Osteoblast (primary cell): ENCODE measurements around the gene C1orf226. TPM values are rescaled to one million over a fixed set of nuclear protein-coding genes. Genes with fewer than 3 reads are reported as not detected.

Source experiments
- DNase-seq: peaks from one replicate; pipeline ENCODE4 v3.0.0; 2011; ENCODE audit warnings: low spot score, mixed read lengths; ENCODE audit not compliant: insufficient read length; ENCODE audit errors: missing footprints
- H2AFZ ChIP-seq: 2 replicates; pipeline ENCODE4 v1.6.0; 2011; ENCODE audit warnings: mild to moderate bottlenecking, low read length
- H3K27ac ChIP-seq: 2 replicates; pipeline ENCODE4 v1.5.1; 2011; ENCODE audit warnings: mild to moderate bottlenecking, low read depth, low read length, moderate library complexity
- H3K27me3 ChIP-seq: 2 replicates; pipeline ENCODE4 v1.6.0; 2012; ENCODE audit warnings: mild to moderate bottlenecking, control low read depth, inconsistent platforms, low read length, moderate library complexity; ENCODE audit not compliant: insufficient read depth
- H3K36me3 ChIP-seq: 2 replicates; pipeline ENCODE4 v1.5.1; 2011; ENCODE audit warnings: mild to moderate bottlenecking, low read length, control low read depth, moderate library complexity; ENCODE audit not compliant: insufficient read depth
- H3K4me1 ChIP-seq: 2 replicates; pipeline ENCODE4 v1.5.1; 2011; ENCODE audit warnings: mild to moderate bottlenecking, low read length, control low read depth, moderate library complexity; ENCODE audit not compliant: insufficient read depth
- H3K4me2 ChIP-seq: 2 replicates; pipeline ENCODE4 v1.6.0; 2011; ENCODE audit warnings: mild to moderate bottlenecking, low read length; ENCODE audit not compliant: insufficient read depth
- H3K4me3 ChIP-seq: fragments of 200-600 bp; sonication (generic); 3 replicates; pipeline ENCODE4 v1.5.1; 2012; ENCODE audit warnings: mild to moderate bottlenecking, low read length, inconsistent platforms; ENCODE audit not compliant: insufficient read depth
- H3K79me2 ChIP-seq: 2 replicates; pipeline ENCODE4 v1.6.0; 2012; ENCODE audit warnings: mild to moderate bottlenecking, low read length, control low read depth, inconsistent platforms; ENCODE audit not compliant: insufficient read depth
- H3K9me3 ChIP-seq: 2 replicates; pipeline ENCODE4 v1.5.1; 2011; ENCODE audit warnings: low read depth, low read length, control low read depth
- H4K20me1 ChIP-seq: 2 replicates; pipeline ENCODE4 v1.6.0; 2012; ENCODE audit warnings: mild to moderate bottlenecking, low read length, control low read depth; ENCODE audit not compliant: insufficient read depth
- total RNA-seq: library from RNA; depleted of rRNA; stranded (reverse); fragments of >200 nt; gene quantifications from 2 replicates; pipeline ENCODE4 v1.2.3, GENCODE V29; 2012
- TF ChIP-seq, protein P1 (sequence below): IDR thresholded peaks from 2 replicates; pipeline ENCODE4 v1.5.1; 2011; ENCODE audit warnings: mild to moderate bottlenecking, low read depth, low read length, moderate library complexity; ENCODE audit errors: extremely low read depth

Gene C1orf226, protein sequence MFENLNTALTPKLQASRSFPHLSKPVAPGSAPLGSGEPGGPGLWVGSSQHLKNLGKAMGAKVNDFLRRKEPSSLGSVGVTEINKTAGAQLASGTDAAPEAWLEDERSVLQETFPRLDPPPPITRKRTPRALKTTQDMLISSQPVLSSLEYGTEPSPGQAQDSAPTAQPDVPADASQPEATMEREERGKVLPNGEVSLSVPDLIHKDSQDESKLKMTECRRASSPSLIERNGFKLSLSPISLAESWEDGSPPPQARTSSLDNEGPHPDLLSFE
- under 0.01 and 0.29 TPM in 2 replicates for total RNA-seq

DNA sequence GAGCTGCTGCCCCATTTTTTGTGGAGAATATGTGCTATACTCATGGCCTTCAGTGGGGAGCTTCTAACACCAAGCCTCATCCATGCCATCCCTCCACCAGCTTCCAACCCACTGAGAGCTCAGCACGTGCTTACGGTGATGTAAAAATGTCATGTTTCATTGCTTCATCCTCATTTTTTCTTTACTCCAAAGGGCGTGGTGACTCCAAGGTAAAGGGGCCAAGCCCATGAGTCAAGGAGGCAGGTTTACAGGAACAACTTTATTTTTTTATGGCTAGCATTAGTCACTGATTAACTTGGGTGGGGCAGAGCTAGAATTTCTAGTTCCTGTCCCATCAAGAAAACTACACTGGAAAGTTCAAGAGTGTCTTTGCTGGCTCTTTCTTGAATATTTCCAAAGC is at the start of gene C1orf226:
C1orf226 (plus strand) TSS at position 346 of the 400 bp plus-strand sequence. CDS start 174 bp downstream, outside the sequence.
- H3K9me3 ChIP-seq = no peaks in the 10 kb centered on the region
- no peaks in the 10 kb centered on the region for H3K4me1 ChIP-seq
- no peak within 1 kb of the TSS for H3K27ac ChIP-seq
- H4K20me1 ChIP-seq = no peaks in the 10 kb centered on the region
- H3K4me3 ChIP-seq = no peak within 1 kb of the TSS
- peaks cover 4% of the 10 kb centered on the region for H3K27me3 ChIP-seq
- H2AFZ ChIP-seq = no peak within 1 kb of the TSS
- H3K4me2 ChIP-seq = no peak within 1 kb of the TSS
- H3K79me2 ChIP-seq = no peaks in the 10 kb centered on the region
- TF ChIP-seq, protein P1, sequence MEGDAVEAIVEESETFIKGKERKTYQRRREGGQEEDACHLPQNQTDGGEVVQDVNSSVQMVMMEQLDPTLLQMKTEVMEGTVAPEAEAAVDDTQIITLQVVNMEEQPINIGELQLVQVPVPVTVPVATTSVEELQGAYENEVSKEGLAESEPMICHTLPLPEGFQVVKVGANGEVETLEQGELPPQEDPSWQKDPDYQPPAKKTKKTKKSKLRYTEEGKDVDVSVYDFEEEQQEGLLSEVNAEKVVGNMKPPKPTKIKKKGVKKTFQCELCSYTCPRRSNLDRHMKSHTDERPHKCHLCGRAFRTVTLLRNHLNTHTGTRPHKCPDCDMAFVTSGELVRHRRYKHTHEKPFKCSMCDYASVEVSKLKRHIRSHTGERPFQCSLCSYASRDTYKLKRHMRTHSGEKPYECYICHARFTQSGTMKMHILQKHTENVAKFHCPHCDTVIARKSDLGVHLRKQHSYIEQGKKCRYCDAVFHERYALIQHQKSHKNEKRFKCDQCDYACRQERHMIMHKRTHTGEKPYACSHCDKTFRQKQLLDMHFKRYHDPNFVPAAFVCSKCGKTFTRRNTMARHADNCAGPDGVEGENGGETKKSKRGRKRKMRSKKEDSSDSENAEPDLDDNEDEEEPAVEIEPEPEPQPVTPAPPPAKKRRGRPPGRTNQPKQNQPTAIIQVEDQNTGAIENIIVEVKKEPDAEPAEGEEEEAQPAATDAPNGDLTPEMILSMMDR = no peak
- DNase-seq = no peak
- no peaks in the 10 kb centered on the region for H3K36me3 ChIP-seq

DNA sequence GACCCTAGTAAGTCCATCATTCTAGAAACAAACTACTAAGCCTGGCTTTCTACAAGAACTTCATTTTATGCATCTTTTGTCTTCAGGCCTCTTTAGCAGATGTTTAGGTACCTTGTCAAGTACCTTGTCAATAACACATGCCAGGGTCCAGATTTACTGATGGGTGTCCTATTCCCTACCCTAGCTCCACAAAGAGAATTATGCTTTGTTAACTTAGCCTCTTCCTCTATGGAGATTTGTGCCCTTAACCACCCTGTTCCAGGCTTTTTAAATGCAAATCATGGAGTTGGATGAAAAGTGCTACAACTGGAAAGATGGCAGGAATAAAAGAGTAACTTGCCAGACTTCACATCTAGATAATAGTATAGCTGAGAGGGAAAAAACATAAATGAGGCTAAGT is 47.5 kb upstream of the C1orf226 start:
- H3K9me3 ChIP-seq = no peaks in the 10 kb centered on the region
- no peak overlapping the region for H2AFZ ChIP-seq
- no peak overlapping the region for H3K27ac ChIP-seq
- H3K27me3 ChIP-seq = peaks cover 48% of the 10 kb centered on the region
- no peaks in the 10 kb centered on the region for H3K4me1 ChIP-seq
- peaks cover 2% of the 10 kb centered on the region for H4K20me1 ChIP-seq
- no peak overlapping the region for H3K4me3 ChIP-seq
- no peaks in the 10 kb centered on the region for H3K79me2 ChIP-seq
- TF ChIP-seq, protein P1 = no peak
- DNase-seq = no peak
- H3K4me2 ChIP-seq = no peak overlapping the region
- no peaks in the 10 kb centered on the region for H3K36me3 ChIP-seq

DNA sequence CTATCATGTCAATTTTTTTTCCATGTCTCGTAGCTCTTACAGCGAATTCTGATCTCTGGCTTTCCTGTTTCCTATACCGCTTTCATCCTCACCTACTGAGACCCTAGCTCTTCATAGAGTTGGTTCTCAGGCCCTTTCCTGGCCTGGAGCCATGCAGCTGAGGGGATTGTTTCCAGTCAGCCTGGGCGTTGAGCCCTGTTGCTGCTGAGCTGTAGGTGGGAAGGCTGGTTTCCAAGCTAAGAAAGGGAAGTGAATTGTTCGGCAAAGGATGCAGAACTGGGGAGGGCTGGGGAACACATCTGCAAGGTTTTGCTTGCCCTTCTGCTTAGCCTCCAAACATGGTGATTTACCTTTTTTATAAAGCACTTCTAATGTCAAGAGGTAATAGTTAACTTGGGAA is 46.4 kb upstream of the C1orf226 start:
- no peak for DNase-seq
- no peak overlapping the region for H3K27ac ChIP-seq
- no peaks in the 10 kb centered on the region for H3K4me1 ChIP-seq
- no peaks in the 10 kb centered on the region for H3K36me3 ChIP-seq
- H3K4me2 ChIP-seq = no peak overlapping the region
- H4K20me1 ChIP-seq = peaks cover 2% of the 10 kb centered on the region
- H2AFZ ChIP-seq = no peak overlapping the region
- H3K9me3 ChIP-seq = no peaks in the 10 kb centered on the region
- TF ChIP-seq, protein P1 = no peak
- no peaks in the 10 kb centered on the region for H3K79me2 ChIP-seq
- H3K27me3 ChIP-seq = peaks cover 53% of the 10 kb centered on the region
- no peak overlapping the region for H3K4me3 ChIP-seq

DNA sequence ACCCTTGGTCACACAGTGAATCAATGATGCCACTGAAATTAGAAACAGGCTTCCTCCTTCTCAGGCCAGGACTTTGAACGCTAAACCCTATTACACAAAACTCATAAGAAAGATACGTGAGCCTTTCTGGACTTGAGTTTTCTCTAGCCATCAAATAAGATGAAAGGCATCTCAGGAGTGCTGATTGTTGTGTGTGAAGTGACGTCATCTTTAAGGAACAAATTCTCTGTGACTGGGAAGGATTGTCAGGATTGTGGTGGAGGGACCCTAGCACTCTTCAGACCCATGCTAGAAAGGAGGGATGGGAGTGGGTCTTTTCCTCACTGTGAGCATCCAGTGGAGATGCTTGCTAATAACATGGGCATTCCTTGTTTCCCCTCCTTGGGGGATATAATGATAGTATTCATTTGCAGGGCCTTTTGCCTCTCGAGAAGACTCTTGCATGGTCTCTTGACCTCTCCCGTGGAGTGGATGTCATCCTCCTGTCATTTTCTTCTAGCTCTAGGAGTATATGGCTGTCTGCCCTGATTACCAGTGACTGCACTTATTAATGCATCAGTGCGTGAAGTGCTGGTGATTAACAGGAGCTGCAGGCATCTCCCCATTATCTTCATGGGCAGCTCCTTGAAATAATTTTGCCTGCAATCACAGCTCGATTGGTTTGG is 44.8 kb upstream of the C1orf226 start:
- H3K36me3 ChIP-seq = no peaks in the 10 kb centered on the region
- H3K79me2 ChIP-seq = no peaks in the 10 kb centered on the region
- DNase-seq = no peak
- no peak overlapping the region for H2AFZ ChIP-seq
- H3K27ac ChIP-seq = no peak overlapping the region
- H3K9me3 ChIP-seq = no peaks in the 10 kb centered on the region
- H3K4me2 ChIP-seq = no peak overlapping the region
- no peak overlapping the region for H3K4me3 ChIP-seq
- peaks cover 2% of the 10 kb centered on the region for H4K20me1 ChIP-seq
- no peaks in the 10 kb centered on the region for H3K4me1 ChIP-seq
- H3K27me3 ChIP-seq = peaks cover 43% of the 10 kb centered on the region
- TF ChIP-seq, protein P1 = no peak
